ENCODE results near the gene GNG12. TPM values are rescaled to one million over a fixed set of nuclear protein-coding genes. Genes with fewer than 3 reads are reported as not detected.

GNG12 gene
- total RNA-seq, 2 donors from 2014 or later, result 49.4 to 61.5 TPM

DNA sequence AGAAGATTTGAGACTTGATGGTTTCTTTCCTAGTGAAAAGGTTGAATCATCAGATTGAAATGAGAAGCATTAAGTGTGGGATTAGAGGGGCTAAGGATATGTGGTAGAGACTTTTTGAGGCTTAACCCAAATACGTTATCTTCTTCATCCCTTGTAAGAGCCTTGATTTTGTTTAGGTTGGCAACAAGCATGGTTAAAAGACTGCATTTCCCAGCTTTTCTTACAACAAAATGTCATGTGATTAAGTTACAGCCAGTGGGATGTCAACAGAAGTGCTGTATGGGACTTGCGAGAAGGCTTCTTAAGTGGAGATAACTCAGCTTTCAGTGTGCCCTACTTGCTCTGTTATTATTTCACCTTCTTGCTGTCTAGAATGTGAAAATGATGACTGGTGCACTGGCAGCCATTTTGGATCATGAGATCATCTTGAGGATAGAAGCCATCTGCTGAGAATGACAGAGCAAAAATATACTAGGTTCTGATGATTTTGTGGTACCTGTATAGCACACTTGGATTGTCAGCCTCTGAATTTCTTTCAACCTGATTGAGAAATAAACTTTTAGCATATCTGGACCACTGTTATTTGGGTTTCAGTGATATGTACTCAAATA lies 41.3 kb upstream of the GNG12 start:
- no peaks in the 10 kb centered on the region for H3K27me3 ChIP-seq (replicated peaks; ENCODE audit: insufficient read depth)
- intact Hi-C loops (cut with DNase I), result no loop called here
- no peak overlapping the region for H3K4me3 ChIP-seq
- DNase-seq (ENCODE audit: low spot score), result no peak
- H3K9me3 ChIP-seq, result no peaks in the 10 kb centered on the region
- TF ChIP-seq POLR2AphosphoS5 (IDR thresholded peaks at IDR 0.05), result no peak
- no peak for TF ChIP-seq POLR2A (IDR thresholded peaks at IDR 0.05)
- TF ChIP-seq, protein P1, sequence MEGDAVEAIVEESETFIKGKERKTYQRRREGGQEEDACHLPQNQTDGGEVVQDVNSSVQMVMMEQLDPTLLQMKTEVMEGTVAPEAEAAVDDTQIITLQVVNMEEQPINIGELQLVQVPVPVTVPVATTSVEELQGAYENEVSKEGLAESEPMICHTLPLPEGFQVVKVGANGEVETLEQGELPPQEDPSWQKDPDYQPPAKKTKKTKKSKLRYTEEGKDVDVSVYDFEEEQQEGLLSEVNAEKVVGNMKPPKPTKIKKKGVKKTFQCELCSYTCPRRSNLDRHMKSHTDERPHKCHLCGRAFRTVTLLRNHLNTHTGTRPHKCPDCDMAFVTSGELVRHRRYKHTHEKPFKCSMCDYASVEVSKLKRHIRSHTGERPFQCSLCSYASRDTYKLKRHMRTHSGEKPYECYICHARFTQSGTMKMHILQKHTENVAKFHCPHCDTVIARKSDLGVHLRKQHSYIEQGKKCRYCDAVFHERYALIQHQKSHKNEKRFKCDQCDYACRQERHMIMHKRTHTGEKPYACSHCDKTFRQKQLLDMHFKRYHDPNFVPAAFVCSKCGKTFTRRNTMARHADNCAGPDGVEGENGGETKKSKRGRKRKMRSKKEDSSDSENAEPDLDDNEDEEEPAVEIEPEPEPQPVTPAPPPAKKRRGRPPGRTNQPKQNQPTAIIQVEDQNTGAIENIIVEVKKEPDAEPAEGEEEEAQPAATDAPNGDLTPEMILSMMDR (IDR thresholded peaks at IDR 0.05), result no peak
- H3K27ac ChIP-seq, result no peak overlapping the region
- H3K36me3 ChIP-seq, result no peaks in the 10 kb centered on the region
- no peaks in the 10 kb centered on the region for H3K4me1 ChIP-seq (replicated peaks)
- WGBS, result 88% methylated on average over 2 of the region's 2 CpGs

DNA sequence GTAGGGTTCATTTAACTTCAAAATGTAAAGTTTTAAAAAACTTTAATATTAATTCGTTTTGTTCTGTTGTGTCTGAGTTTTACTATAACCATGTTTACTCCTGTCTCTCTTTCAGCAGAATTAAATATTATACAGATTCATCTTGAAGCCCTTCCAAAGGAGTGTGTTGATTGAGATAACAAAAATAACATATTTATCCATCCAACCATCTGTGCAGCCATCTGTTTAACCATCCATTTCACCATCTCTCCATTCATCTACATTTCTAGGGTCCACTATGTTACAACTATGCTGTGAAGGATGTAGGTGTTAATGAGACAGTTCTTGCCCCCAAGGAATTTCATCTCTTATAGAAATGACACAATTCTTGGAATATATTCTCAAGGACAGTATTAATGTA lies 36.0 kb upstream of the GNG12 start:
- Histone ChIP-seq H3K9me3 (no peaks in the 10 kb centered on the region), H3K4me3 (no peak overlapping the region), H3K36me3 (no peaks in the 10 kb centered on the region), H3K27ac (no peak overlapping the region), H3K27me3 (replicated peaks; ENCODE audit: insufficient read depth) (no peaks in the 10 kb centered on the region), H3K4me1 (replicated peaks) (no peaks in the 10 kb centered on the region)
- TF ChIP-seq, protein P1 (IDR thresholded peaks at IDR 0.05), result no peak
- no peak for TF ChIP-seq POLR2AphosphoS5 (IDR thresholded peaks at IDR 0.05)
- no peak for TF ChIP-seq POLR2A (IDR thresholded peaks at IDR 0.05)
- intact Hi-C loops (cut with DNase I), result no loop called here
- 70% methylated on average over 1 of the region's 1 CpG for WGBS
- DNase-seq (ENCODE audit: low spot score), result no peak

DNA sequence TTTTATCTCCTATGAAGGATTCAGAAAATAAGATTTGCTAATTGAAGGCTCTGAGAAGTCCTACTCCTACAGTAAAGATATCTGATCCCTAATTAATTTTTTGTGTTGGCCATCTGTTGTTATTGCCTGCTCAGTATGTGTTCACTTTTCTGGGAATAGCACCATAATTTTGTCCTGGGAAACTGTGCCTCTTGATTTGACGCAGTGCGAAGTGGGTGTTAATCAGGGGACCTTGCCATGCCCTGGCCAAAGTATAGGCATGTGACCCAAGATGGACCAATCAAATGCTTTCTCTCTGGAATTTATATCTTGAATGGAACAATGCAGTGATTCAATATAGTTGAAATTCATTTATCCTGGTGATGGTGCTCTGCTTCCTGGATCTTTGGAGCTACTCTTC lies 30.4 kb upstream of the GNG12 start:
- intact Hi-C loops (cut with DNase I), result no loop called here
- Histone ChIP-seq H3K36me3 (no peaks in the 10 kb centered on the region), H3K4me3 (no peak overlapping the region), H3K27ac (no peak overlapping the region), H3K27me3 (replicated peaks; ENCODE audit: insufficient read depth) (no peaks in the 10 kb centered on the region), H3K9me3 (no peaks in the 10 kb centered on the region), H3K4me1 (replicated peaks) (no peaks in the 10 kb centered on the region)
- WGBS, result 94% methylated on average over 2 of the region's 2 CpGs
- DNase-seq (ENCODE audit: low spot score), result no peak
- TF ChIP-seq POLR2A (IDR thresholded peaks at IDR 0.05), result no peak
- no peak for TF ChIP-seq POLR2AphosphoS5 (IDR thresholded peaks at IDR 0.05)
- TF ChIP-seq, protein P1 (IDR thresholded peaks at IDR 0.05), result no peak

DNA sequence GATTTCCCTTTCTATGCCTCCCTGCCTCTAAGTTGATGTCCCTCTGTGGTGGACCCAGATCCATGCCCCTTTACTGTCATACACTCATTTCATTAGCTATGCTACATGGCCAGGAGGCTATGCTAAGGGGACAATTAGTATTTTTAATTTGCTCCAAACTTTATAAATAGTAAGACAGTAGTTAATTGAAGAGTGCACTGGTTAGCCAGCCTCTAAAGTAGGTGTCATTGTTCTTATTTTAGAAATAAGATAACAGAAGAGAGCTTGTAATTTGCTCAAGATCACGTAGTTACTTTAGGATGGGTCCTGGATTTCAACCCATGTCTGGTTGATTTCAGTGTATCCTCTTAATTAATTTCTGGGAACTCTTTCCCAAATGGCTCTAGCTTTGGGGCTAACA lies 29.4 kb upstream of the GNG12 start:
- H3K27me3 ChIP-seq (replicated peaks; ENCODE audit: insufficient read depth), result no peaks in the 10 kb centered on the region
- no peaks in the 10 kb centered on the region for H3K4me1 ChIP-seq (replicated peaks)
- no peaks in the 10 kb centered on the region for H3K9me3 ChIP-seq
- no peak for TF ChIP-seq POLR2AphosphoS5 (IDR thresholded peaks at IDR 0.05)
- no peak for TF ChIP-seq POLR2A (IDR thresholded peaks at IDR 0.05)
- TF ChIP-seq, protein P1 (IDR thresholded peaks at IDR 0.05), result no peak
- no peak for DNase-seq (ENCODE audit: low spot score)
- no peaks in the 10 kb centered on the region for H3K36me3 ChIP-seq
- 83% methylated on average over 1 of the region's 1 CpG for WGBS
- no peak overlapping the region for H3K4me3 ChIP-seq
- no peak overlapping the region for H3K27ac ChIP-seq
- intact Hi-C loops (cut with DNase I), result no loop called here

DNA sequence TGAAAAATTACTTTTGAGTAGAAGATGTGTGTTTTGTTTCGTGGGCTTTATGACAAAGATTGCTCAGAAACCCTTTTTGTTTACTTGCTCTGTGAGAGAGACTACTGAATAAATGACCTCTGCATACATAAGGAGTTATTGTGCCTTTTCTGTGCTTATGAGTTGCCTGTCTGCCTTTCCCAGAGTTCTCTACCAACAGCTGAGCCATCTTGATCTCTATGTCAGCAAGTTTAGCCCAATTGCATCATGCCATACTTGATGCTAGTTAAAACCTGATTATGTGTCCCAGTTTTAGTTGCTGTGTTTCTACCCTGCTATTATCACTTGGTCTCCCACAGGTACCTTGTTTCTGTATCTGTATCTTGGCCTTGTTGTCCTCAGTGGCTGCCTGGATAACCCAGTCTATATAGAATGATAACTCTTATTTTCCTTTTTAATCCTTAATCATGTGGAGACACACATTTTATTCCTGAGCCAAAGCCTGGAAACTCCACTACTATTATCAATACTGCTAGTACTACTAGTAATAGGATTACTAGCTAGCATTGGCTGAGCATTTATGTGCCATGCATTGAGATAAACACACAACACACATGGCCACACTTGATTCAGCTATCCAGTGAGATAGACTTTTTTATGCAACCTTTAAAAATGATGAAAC lies 28.7 kb upstream of the GNG12 start:
- WGBS, result 73% methylated on average over 1 of the region's 1 CpG

More for the DNA sequence above, 28.7 kb upstream of the GNG12 start:
- Histone ChIP-seq H3K27ac (no peak overlapping the region), H3K27me3 (replicated peaks; ENCODE audit: insufficient read depth) (no peaks in the 10 kb centered on the region), H3K4me1 (replicated peaks) (no peaks in the 10 kb centered on the region), H3K9me3 (no peaks in the 10 kb centered on the region), H3K36me3 (no peaks in the 10 kb centered on the region), H3K4me3 (no peak overlapping the region)
- TF ChIP-seq, protein P1 (IDR thresholded peaks at IDR 0.05), result no peak
- no peak for TF ChIP-seq POLR2AphosphoS5 (IDR thresholded peaks at IDR 0.05)
- no peak for TF ChIP-seq POLR2A (IDR thresholded peaks at IDR 0.05)
- intact Hi-C loops (cut with DNase I), result no loop called here
- DNase-seq (ENCODE audit: low spot score), result no peak

Measured in prostate gland (tissue), 2 donors.